Thyroid gland (tissue), 4 donors: ENCODE results near the gene SLC24A3.

Experiments
- POLR2A ChIP-seq, 2 donors: fragments of 450-650 bp; IDR thresholded peaks; one replicate each; pipeline ENCODE4 v1.6.1; 2017; ENCODE audit warnings: antibody characterized with exemption in 2 of 2, mild to moderate bottlenecking in 2 of 2, moderate library complexity in 1 of 2
- TF ChIP-seq, protein P1 (sequence below), 6 experiments: fragments of 200-600 bp in 3 of 6; fragments of 450-650 bp in 3 of 6; sonication (generic) in 3 of 6; IDR thresholded peaks; one replicate each; pipeline ENCODE4 v1.5.1; 2016 to 2019; ENCODE audit warnings: antibody characterized with exemption in 6 of 6, mild to moderate bottlenecking in 2 of 6, inconsistent platforms in 1 of 6, moderate library complexity in 1 of 6

DNA sequence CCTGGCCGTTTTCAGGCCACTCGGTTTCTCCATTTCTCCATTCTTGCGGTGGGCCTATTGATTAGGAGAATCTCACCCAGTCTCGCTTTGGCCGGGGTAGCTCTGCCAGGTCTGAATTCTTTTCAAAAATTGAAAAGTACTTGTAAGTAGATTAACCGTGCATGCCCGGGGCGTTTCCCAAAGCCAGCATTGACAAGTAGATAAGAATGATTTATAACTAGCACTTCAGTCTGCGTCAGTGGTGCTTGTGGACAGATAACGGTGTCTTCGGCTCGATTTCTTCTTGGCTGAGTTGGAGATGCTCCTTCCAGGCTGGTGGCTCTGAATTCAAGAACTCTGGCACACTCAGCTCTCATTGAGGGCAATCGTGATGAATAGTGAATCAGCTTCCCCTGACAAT lies 29.0 kb downstream of the SLC24A3 start:
- TF ChIP-seq, protein P1, sequence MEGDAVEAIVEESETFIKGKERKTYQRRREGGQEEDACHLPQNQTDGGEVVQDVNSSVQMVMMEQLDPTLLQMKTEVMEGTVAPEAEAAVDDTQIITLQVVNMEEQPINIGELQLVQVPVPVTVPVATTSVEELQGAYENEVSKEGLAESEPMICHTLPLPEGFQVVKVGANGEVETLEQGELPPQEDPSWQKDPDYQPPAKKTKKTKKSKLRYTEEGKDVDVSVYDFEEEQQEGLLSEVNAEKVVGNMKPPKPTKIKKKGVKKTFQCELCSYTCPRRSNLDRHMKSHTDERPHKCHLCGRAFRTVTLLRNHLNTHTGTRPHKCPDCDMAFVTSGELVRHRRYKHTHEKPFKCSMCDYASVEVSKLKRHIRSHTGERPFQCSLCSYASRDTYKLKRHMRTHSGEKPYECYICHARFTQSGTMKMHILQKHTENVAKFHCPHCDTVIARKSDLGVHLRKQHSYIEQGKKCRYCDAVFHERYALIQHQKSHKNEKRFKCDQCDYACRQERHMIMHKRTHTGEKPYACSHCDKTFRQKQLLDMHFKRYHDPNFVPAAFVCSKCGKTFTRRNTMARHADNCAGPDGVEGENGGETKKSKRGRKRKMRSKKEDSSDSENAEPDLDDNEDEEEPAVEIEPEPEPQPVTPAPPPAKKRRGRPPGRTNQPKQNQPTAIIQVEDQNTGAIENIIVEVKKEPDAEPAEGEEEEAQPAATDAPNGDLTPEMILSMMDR (IDR thresholded peaks at IDR 0.05) = no peak
- no peak for TF ChIP-seq POLR2A (IDR thresholded peaks at IDR 0.05)
